Tibial nerve (tissue), 4 donors: ENCODE measurements around the gene C2orf69. TPM values are rescaled to one million over a fixed set of nuclear protein-coding genes. Genes with fewer than 3 reads are reported as not detected.

Source experiments
- DNase-seq, 2 donors: peaks; one replicate each; pipeline ENCODE4 v3.0.0-alpha.2; 2019; ENCODE audit warnings: low spot score in 2 of 2
- H3K27ac ChIP-seq, 4 donors: fragments of 200-600 bp; sonication (generic) in 3 of 4; one replicate each; pipeline ENCODE4 v1.5.1; 2017 to 2019; ENCODE audit warnings: mild to moderate bottlenecking in 1 of 4
- H3K27me3 ChIP-seq, 2 donors: fragments of 200-600 bp; sonication (generic) in 1 of 2; one replicate each; pipeline versions ENCODE4 v1.5.1 to v1.6.0; 2017 to 2019
- H3K36me3 ChIP-seq, 3 donors: fragments of 200-600 bp; sonication (generic); one replicate each; pipeline ENCODE4 v1.5.1; 2018 to 2019
- H3K4me1 ChIP-seq, 4 donors: fragments of 200-600 bp; sonication (generic) in 3 of 4; one replicate each; pipeline ENCODE4 v1.5.1; 2017 to 2019
- H3K4me3 ChIP-seq, 4 donors: fragments of 200-600 bp; sonication (generic) in 3 of 4; one replicate each; pipeline ENCODE4 v1.5.1; 2017 to 2019; ENCODE audit warnings: mild to moderate bottlenecking in 1 of 4, moderate library complexity in 1 of 4
- H3K9me3 ChIP-seq, 4 donors: fragments of 200-600 bp; sonication (generic) in 3 of 4; one replicate each; pipeline ENCODE4 v1.5.1; 2017 to 2019
- CTCF ChIP-seq, 5 experiments: fragments of 200-600 bp in 3 of 5; fragments of 450-650 bp in 2 of 5; sonication (generic) in 3 of 5; IDR thresholded peaks; one replicate each; pipeline ENCODE4 v1.5.1; 2016 to 2019; ENCODE audit warnings: antibody characterized with exemption in 5 of 5, mild to moderate bottlenecking in 3 of 5, moderate library complexity in 2 of 5
- EP300 ChIP-seq, 2 donors: sonication (generic); formaldehyde crosslinking; IDR thresholded peaks; one replicate each; pipeline ENCODE4 v1.6.1; 2017; ENCODE audit warnings: antibody characterized with exemption in 2 of 2, mild to moderate bottlenecking in 1 of 2
- POLR2A ChIP-seq, 2 donors: fragments of 450-650 bp; IDR thresholded peaks; one replicate each; pipeline ENCODE4 v1.6.1; 2017; ENCODE audit warnings: antibody characterized with exemption in 2 of 2, mild to moderate bottlenecking in 2 of 2, moderate library complexity in 2 of 2
- WGBS, 2 donors: methylation state at CpG; one replicate each; pipeline ENCODE4 v1.1.5; 2018; 5-methylcytosine and 5-hydroxymethylcytosine counted together
- total RNA-seq, 4 donors: library from RNA; depleted of rRNA; stranded (reverse); fragments of >200 nt; gene quantifications; one replicate each; pipeline ENCODE4 v1.1.0, GENCODE V29; 2016

Gene C2orf69
- total RNA-seq, 4 donors from 2014 or later = 6.1 to 14.3 (median 9.3) TPM

DNA sequence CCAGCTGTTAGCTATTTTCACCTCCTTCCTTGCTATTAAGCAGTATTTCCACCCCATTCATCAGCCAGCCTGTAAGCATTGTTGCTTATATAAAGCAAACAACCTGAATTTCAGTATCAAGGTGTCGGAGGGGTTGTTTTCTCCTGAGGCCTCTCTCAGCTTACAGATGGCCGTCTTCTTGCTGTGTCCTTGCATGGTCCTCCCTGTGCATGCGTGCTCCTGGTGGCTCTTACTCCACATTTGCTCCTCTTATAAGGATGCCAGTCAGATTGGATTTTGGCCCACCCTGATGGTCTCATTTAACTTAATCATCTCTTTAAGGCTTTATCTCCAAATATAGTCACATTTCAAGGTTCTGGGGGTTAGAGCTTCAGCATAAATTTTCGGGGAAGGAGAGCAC, 46.9 kb downstream of the C2orf69 start:
- DNase-seq = no peak
- H3K36me3 ChIP-seq = peaks cover 3 to 43% (median 7%) of the 10 kb centered on the region in 3 donors
- H3K4me3 ChIP-seq = no peak overlapping the region
- H3K27me3 ChIP-seq = no peaks in the 10 kb centered on the region
- H3K4me1 ChIP-seq = peaks cover 0 to 43% (median 21%) of the 10 kb centered on the region in 4 donors
- TF ChIP-seq EP300 (IDR thresholded peaks at IDR 0.05) = no peak
- TF ChIP-seq CTCF (IDR thresholded peaks at IDR 0.05) = no peak
- TF ChIP-seq POLR2A (IDR thresholded peaks at IDR 0.05) = no peak
- H3K9me3 ChIP-seq = no peaks in the 10 kb centered on the region
- WGBS, 2 donors = 85 to 92% methylated on average over 4 of the region's 4 CpGs
- H3K27ac ChIP-seq = no peak overlapping the region

DNA sequence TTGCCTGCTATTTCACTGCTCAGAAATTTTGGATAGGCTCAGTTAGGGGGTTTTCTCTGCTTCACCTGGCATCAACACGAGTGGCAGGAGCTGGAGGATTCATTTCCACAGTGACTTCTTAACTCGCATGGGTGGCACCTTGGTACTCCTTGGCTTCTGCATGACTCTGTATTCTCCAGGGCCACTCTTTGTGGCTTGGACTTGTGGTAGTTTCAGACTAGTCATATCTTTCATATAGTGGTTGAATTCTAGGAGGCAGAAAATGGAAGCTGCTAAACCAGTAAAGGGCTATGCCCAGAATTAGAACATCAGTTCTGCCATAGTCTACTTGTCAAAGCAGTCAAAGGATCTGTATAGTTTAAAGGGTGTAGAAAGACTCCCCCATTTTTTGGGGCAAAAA, 51.1 kb downstream of the C2orf69 start:
- peaks cover 0 to 15% (median 2%) of the 10 kb centered on the region in 4 donors for H3K4me1 ChIP-seq
- 87 to 91% methylated on average over 2 of the region's 2 CpGs for WGBS, 2 donors
- no peaks in the 10 kb centered on the region for H3K27me3 ChIP-seq
- peaks cover 3 to 81% (median 7%) of the 10 kb centered on the region in 3 donors for H3K36me3 ChIP-seq
- TF ChIP-seq POLR2A (IDR thresholded peaks at IDR 0.05) = no peak
- TF ChIP-seq CTCF (IDR thresholded peaks at IDR 0.05) = no peak
- TF ChIP-seq EP300 (IDR thresholded peaks at IDR 0.05) = no peak
- H3K4me3 ChIP-seq = no peak overlapping the region
- no peak overlapping the region for H3K27ac ChIP-seq
- DNase-seq = no peak
- H3K9me3 ChIP-seq = no peaks in the 10 kb centered on the region

DNA sequence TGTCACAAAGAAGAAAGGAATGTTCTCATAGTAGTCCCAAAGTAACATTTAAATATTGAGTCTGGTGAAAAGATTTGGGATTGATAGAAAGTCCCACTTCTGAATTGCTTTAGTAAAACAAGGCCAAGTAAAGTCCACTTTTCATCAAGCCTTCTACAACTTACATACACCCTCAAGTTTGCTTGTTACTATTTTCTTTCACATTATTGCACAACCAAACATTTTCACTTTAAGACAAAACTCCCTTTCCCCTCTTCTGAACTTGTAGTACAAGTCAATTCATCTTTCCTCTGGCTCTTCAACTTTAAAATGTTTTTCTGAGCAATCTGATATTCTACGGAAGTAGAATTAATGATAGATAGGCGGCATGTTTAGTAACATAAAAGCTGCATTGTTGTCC, 55.3 kb downstream of the C2orf69 start:
- no peak overlapping the region for H3K4me3 ChIP-seq
- peaks cover 0 to 82% (median 0%) of the 10 kb centered on the region in 3 donors for H3K36me3 ChIP-seq
- no peaks in the 10 kb centered on the region for H3K27me3 ChIP-seq
- 32 to 40% methylated on average over 2 of the region's 2 CpGs for WGBS, 2 donors
- DNase-seq = no peak
- TF ChIP-seq EP300 (IDR thresholded peaks at IDR 0.05) (no peak), CTCF (IDR thresholded peaks at IDR 0.05) (no peak), POLR2A (IDR thresholded peaks at IDR 0.05) (no peak)
- H3K9me3 ChIP-seq = no peaks in the 10 kb centered on the region
- H3K27ac ChIP-seq = no peak overlapping the region
- H3K4me1 ChIP-seq = no peaks in the 10 kb centered on the region

- 88 to 93% methylated on average over 1 of the region's 1 CpG for WGBS, 2 donors
- TF ChIP-seq POLR2A (IDR thresholded peaks at IDR 0.05) (no peak), EP300 (IDR thresholded peaks at IDR 0.05) (no peak), CTCF (IDR thresholded peaks at IDR 0.05) (no peak)
- Histone ChIP-seq H3K9me3 (no peaks in the 10 kb centered on the region), H3K27me3 (no peaks in the 10 kb centered on the region), H3K4me1 (no peaks in the 10 kb centered on the region), H3K4me3 (no peak overlapping the region), H3K27ac (no peak overlapping the region), H3K36me3 (peaks cover 0 to 78% (median 0%) of the 10 kb centered on the region in 3 donors)
- no peak for DNase-seq
Measured at GRCh38 chr2:199966976-199967375, 55.9 kb downstream of the C2orf69 start.

DNA sequence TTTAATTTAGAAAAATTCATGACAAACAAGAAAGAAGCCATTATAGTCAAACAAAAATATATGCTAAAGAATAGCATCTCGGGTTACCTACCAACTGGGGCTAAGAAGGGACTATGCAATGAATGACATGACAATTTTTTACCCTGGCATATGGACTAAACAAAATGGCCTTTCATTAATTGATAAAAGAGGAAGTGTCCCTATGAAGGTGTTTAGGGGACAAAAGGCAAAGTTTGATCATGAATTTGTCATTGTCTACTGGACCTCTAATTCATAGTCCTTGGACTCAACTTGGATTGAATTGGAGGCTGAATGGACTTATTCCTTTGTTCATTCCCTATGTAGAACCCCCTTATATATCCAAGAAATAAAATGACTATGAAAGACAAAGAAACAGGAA, 57.0 kb downstream of the C2orf69 start:
- 87 to 90% methylated on average over 1 of the region's 1 CpG for WGBS, 2 donors
- H3K9me3 ChIP-seq = no peaks in the 10 kb centered on the region
- DNase-seq = no peak
- H3K27me3 ChIP-seq = no peaks in the 10 kb centered on the region
- H3K27ac ChIP-seq = no peak overlapping the region
- H3K4me1 ChIP-seq = no peaks in the 10 kb centered on the region
- TF ChIP-seq POLR2A (IDR thresholded peaks at IDR 0.05) (no peak), CTCF (IDR thresholded peaks at IDR 0.05) (no peak), EP300 (IDR thresholded peaks at IDR 0.05) (no peak)
- no peak overlapping the region for H3K4me3 ChIP-seq
- peaks cover 0 to 73% (median 0%) of the 10 kb centered on the region in 3 donors for H3K36me3 ChIP-seq
